ENCODE measurements around the gene GTPBP1. TPM values are rescaled to one million over a fixed set of nuclear protein-coding genes. Genes with fewer than 3 reads are reported as not detected.

GTPBP1 gene
- total and polyA plus RNA-seq, 2 of the 13 experiments (the other 11 are each of a cell fraction or from before 2014, with no cell fraction given): 22.3 to 27.0 TPM

GRCh38 chr22:38681582-38682335, 24.0 kb upstream of the GTPBP1 start, which contains the start of gene TOMM22 (continued):
- TF ChIP-seq AFF4 (CRISPR knock-in tag; IDR thresholded peaks at IDR 0.05) (0 out of 2 replicates have a peak, but pooled peaks have one; percentile 66), PAX8 (CRISPR knock-in tag; IDR thresholded peaks at IDR 0.05; ENCODE audit: borderline replicate concordance) (no peak), ARID3A (IDR thresholded peaks at IDR 0.05; ENCODE audit: low read depth, low read length) (no peak), ZNF331 (CRISPR knock-in tag; IDR thresholded peaks at IDR 0.05) (peak; percentile 84), SMYD3 (CRISPR knock-in tag; IDR thresholded peaks at IDR 0.05) (no peak; the same call in 1 of the 2 replicates), SALL2 (CRISPR knock-in tag; IDR thresholded peaks at IDR 0.05) (peak; percentile 94), ZNF460 (CRISPR knock-in tag; IDR thresholded peaks at IDR 0.05; ENCODE audit: borderline replicate concordance) (no peak; the same call in 1 of the 2 replicates), ZNF605 (CRISPR knock-in tag; IDR thresholded peaks at IDR 0.05) (peak; percentile 80), RARG (CRISPR knock-in tag; IDR thresholded peaks at IDR 0.05; ENCODE audit: low read depth) (no peak), ZNF556 (CRISPR knock-in tag; IDR thresholded peaks at IDR 0.05; ENCODE audit: borderline replicate concordance) (peak; percentile 97), FOXM1 (CRISPR knock-in tag; IDR thresholded peaks at IDR 0.05) (peak; percentile 55; the same call in 1 of the 2 replicates), MTA1 (CRISPR knock-in tag; IDR thresholded peaks at IDR 0.05; ENCODE audit: borderline replicate concordance) (peak; percentile 83; the same call in 1 of the 2 replicates), ZNF703 (CRISPR knock-in tag; IDR thresholded peaks at IDR 0.05; ENCODE audit: borderline replicate concordance) (peak; percentile 79; the same call in 1 of the 2 replicates), CSRNP1 (CRISPR knock-in tag; IDR thresholded peaks at IDR 0.05) (peak; percentile 80), RFX5 (IDR thresholded peaks at IDR 0.05; ENCODE audit: low read depth, low read length) (no peak), MIXL1 (CRISPR knock-in tag; IDR thresholded peaks at IDR 0.05) (peak; percentile 56), NFYC (CRISPR knock-in tag; IDR thresholded peaks at IDR 0.05) (peak; percentile 37), ZNF333 (CRISPR knock-in tag; IDR thresholded peaks at IDR 0.05; ENCODE audit: borderline replicate concordance) (0 out of 2 replicates have a peak, but pooled peaks have one; percentile 45), GMEB1 (CRISPR knock-in tag; IDR thresholded peaks at IDR 0.05; ENCODE audit: borderline replicate concordance) (peak; percentile 97), YEATS2 (CRISPR knock-in tag; IDR thresholded peaks at IDR 0.05; ENCODE audit: borderline replicate concordance) (peak; percentile 97)
